HepG2 (cell line): ENCODE data around the gene TRUB1. TPM values are rescaled to one million over a fixed set of nuclear protein-coding genes. Genes with fewer than 3 reads are reported as not detected.

ENCODE experiments used
- ATAC-seq: fragments of 200-7000 bp; cut with Tn5 transposase; 3 replicates; pipeline ENCODE4 v1.9.1; 2020; ENCODE audit warnings: mild to moderate bottlenecking, moderate library complexity
- BruUV-seq: library from RNA; stranded (reverse); fragments of 400-500 nt; replicated peaks from 2 replicates; lab custom pipeline; 2021; lab: Mats Ljungman, UMichigan
- CTCF ChIA-PET: fragments of 300-600 bp; formaldehyde crosslinking; extraction: SDS; loops from one replicate; lab custom pipeline; 2021; ENCODE audit warnings: low total read pairs, inconsistent platforms, low intra/inter-chr PET ratio; lab: Yijun Ruan, JAX
- POLR2A ChIA-PET: fragments of 350-600 bp; sonication (Branson Sonifier 250); formaldehyde crosslinking; loops from one replicate; lab custom pipeline; 2020; ENCODE audit warnings: antibody characterized with exemption, inconsistent platforms; lab: Yijun Ruan, JAX
- DNase-seq: peaks from one replicate; pipeline ENCODE4 v3.0.0-alpha.2; 2015; ENCODE audit warnings: low spot score
- FAIRE-seq: peaks from 3 replicates; lab custom pipeline; 2011; peaks lifted over from hg19 to GRCh38; lab: Jason Lieb, UNC
- H2AFZ ChIP-seq: one replicate; pipeline ENCODE4 v1.6.1; 2011; ENCODE audit warnings: low read length, inconsistent platforms
- H3K27ac ChIP-seq: fragments of 300-600 bp; 3 replicates; pipeline ENCODE4 v1.8.0; 2011; ENCODE audit warnings: mixed run types, mild to moderate bottlenecking, mixed read lengths, low read length, inconsistent platforms; ENCODE audit not compliant: insufficient read depth; ENCODE audit errors: extremely low read length
- H3K27me3 ChIP-seq, 2 experiments: fragments of 200-600 bp in 1 of 2; 2 replicates in 1 of 2; 3 replicates in 1 of 2; pipeline versions ENCODE4 v1.6.0 to v1.8.0; 2011; ENCODE audit warnings: low read length in 2 of 2, mild to moderate bottlenecking in 2 of 2, moderate library complexity in 2 of 2, inconsistent platforms in 1 of 2; ENCODE audit not compliant: insufficient read depth in 2 of 2, control insufficient read depth in 1 of 2
- H3K36me3 ChIP-seq, 2 experiments: fragments of 200-600 bp in 1 of 2; replicated peaks in 1 of 2; 2 replicates in 1 of 2; 3 replicates in 1 of 2; pipeline versions ENCODE4 v1.5.1 to v1.8.0; 2011; ENCODE audit warnings: low read length in 2 of 2, inconsistent platforms in 1 of 2; ENCODE audit not compliant: insufficient read depth in 2 of 2, control insufficient read depth in 1 of 2
- H3K4me1 ChIP-seq: 2 replicates; pipeline ENCODE4 v1.5.1; 2012; ENCODE audit warnings: low read length, inconsistent platforms; ENCODE audit not compliant: insufficient read depth
- H3K4me2 ChIP-seq: 2 replicates; pipeline ENCODE4 v1.6.0; 2011; ENCODE audit warnings: low read depth, low read length, inconsistent platforms
- H3K4me3 ChIP-seq, 3 experiments: fragments of 200-600 bp in 1 of 3; sonication (generic), shearing (Covaris generic) in 1 of 3; replicated peaks in 1 of 3; 2 replicates each; pipeline ENCODE4 v1.5.1; 2011 to 2016; ENCODE audit warnings: low read length in 3 of 3, inconsistent platforms in 2 of 3, low read depth in 2 of 3, mild to moderate bottlenecking in 2 of 3, control low read depth in 1 of 3, mixed read lengths in 1 of 3; ENCODE audit not compliant: insufficient read depth in 1 of 3
- H3K79me2 ChIP-seq: one replicate; pipeline ENCODE4 v1.6.1; 2011; ENCODE audit warnings: low read length, inconsistent platforms; ENCODE audit not compliant: insufficient read depth
- H3K9ac ChIP-seq: 2 replicates; pipeline ENCODE4 v1.6.0; 2011; ENCODE audit warnings: mild to moderate bottlenecking, low read depth, low read length, inconsistent platforms; ENCODE audit not compliant: insufficient read depth
- H3K9me3 ChIP-seq: 2 replicates; pipeline ENCODE4 v1.5.1; 2012; ENCODE audit warnings: mild to moderate bottlenecking, low read length
- H4K20me1 ChIP-seq: 2 replicates; pipeline ENCODE4 v1.6.0; 2011; ENCODE audit warnings: inconsistent platforms, mild to moderate bottlenecking, low read length, moderate library complexity; ENCODE audit not compliant: insufficient read depth
- DMTF1 ChIP-seq: sonication (generic); formaldehyde crosslinking; IDR thresholded peaks from 2 replicates; pipeline ENCODE4 v1.4.0; 2020; ENCODE audit warnings: mild to moderate bottlenecking, missing genetic modification reagents
- HNF1B ChIP-seq: sonication (generic); formaldehyde crosslinking; IDR thresholded peaks from 2 replicates; pipeline ENCODE4 v1.5.1; 2020; ENCODE audit warnings: mild to moderate bottlenecking, moderate library complexity, missing genetic modification reagents
- MAFF ChIP-seq: IDR thresholded peaks from 2 replicates; pipeline ENCODE4 v1.6.1; 2011; ENCODE audit warnings: low read depth, low read length, improper control_type of control experiment
- MAFK ChIP-seq, 2 experiments: IDR thresholded peaks in 1 of 2; conservative IDR thresholded peaks in 1 of 2; 2 replicates each; pipeline ENCODE4 v1.6.1; 2011; ENCODE audit warnings: improper control_type of control experiment in 2 of 2, low read length in 2 of 2
- ZNF343 ChIP-seq: sonication (generic); formaldehyde crosslinking; IDR thresholded peaks from 2 replicates; pipeline ENCODE4 v1.4.0; 2020; ENCODE audit warnings: mild to moderate bottlenecking, missing genetic modification reagents
- ZNF644 ChIP-seq: IDR thresholded peaks from 2 replicates; pipeline ENCODE4 v1.6.1; 2016; ENCODE audit warnings: low read depth
- in situ Hi-C: cut with HindIII; loops from 2 replicates; pipeline ENCODE4 v1.10.0; 2017; ENCODE audit warnings: low pct_unique_long_range_greater_than_20kb; ENCODE audit not compliant: extremely low pct_ligation_motif_present
- intact Hi-C: fragments of 100-400 bp; cut with micrococcal nuclease; formaldehyde crosslinking; loops from one replicate; pipeline ENCODE4 v1.10.0; 2022; ENCODE audit not compliant: unreplicated experiment
- polyA plus RNA-seq, 8 experiments: library from polyadenylated mRNA; depleted of rRNA in 3 of 8; stranded (reverse) in 7 of 8; unstranded in 1 of 8; fragments of >200 nt; fragmentation: Illumina TruSeq in 4 of 8; extraction: Trizol in 4 of 8; gene quantifications; 2 replicates each; pipeline versions ENCODE4 v1.2.1 to v1.2.3, GENCODE V29; 2011 to 2016; ENCODE audit warnings: low read depth in 4 of 8, missing spikeins in 1 of 8, mixed read lengths in 1 of 8; ENCODE audit not compliant: insufficient read depth in 1 of 8
- total RNA-seq, 5 experiments: library from RNA; depleted of rRNA; stranded (reverse); fragments of >200 nt; fragmentation: Illumina TruSeq; extraction: Trizol; gene quantifications; 2 replicates each; pipeline ENCODE4 v1.2.3, GENCODE V29; 2016; ENCODE audit warnings: low read depth in 1 of 5
- TF ChIP-seq, protein P1 (sequence below): sonication (generic); formaldehyde crosslinking; IDR thresholded peaks from 2 replicates; pipeline ENCODE4 v1.4.0; 2020; ENCODE audit warnings: missing genetic modification reagents

Gene TRUB1
- total and polyA plus RNA-seq, 2 of the 13 experiments (the other 11 are each of a cell fraction or from before 2014, with no cell fraction given), result 10.6 to 38.9 TPM

DNA sequence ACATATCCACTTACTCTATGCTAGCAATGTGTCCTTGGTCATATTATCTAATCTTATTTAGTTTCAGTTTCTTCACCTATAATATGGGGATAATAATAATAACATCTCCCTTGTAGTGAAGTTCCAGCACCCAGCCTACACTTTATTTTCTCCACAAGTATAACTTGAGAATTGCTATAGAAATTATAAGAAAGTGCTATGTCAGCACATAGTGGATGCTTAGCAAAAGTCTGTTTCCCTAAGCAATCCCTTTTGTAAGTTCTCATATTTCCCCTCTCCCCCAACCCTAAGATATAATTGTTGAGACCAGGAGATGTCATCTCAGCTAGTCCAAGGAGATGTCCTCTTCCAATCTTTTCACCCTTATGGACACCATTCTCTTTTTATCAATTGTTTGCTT is 5.8 kb upstream of the TRUB1 start:
- H4K20me1 ChIP-seq, result no peaks in the 10 kb centered on the region
- no peak overlapping the region for H3K9ac ChIP-seq
- in situ Hi-C loops (no loop called here), intact Hi-C loops (no loop called here)
- TF ChIP-seq HNF1B, result no peak
- TF ChIP-seq DMTF1 (CRISPR knock-in tag), result no peak
- TF ChIP-seq ZNF343 (CRISPR knock-in tag), result no peak
- TF ChIP-seq ZNF644 (CRISPR knock-in tag), result no peak
- peak; percentile 91 to 97 for TF ChIP-seq MAFK (conservative IDR thresholded peaks at IDR 0.05 in 1 of 2, IDR thresholded peaks at IDR 0.05 in 1 of 2; ENCODE audit: low read length in 2 of 2)
- peak; percentile 95 for TF ChIP-seq MAFF
- TF ChIP-seq, protein P1, sequence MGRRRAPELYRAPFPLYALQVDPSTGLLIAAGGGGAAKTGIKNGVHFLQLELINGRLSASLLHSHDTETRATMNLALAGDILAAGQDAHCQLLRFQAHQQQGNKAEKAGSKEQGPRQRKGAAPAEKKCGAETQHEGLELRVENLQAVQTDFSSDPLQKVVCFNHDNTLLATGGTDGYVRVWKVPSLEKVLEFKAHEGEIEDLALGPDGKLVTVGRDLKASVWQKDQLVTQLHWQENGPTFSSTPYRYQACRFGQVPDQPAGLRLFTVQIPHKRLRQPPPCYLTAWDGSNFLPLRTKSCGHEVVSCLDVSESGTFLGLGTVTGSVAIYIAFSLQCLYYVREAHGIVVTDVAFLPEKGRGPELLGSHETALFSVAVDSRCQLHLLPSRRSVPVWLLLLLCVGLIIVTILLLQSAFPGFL (CRISPR knock-in tag), result no peak
- FAIRE-seq (no peak), ATAC-seq (no peak), DNase-seq (no peak)
- no peaks in the 10 kb centered on the region for H3K36me3 ChIP-seq
- no peak overlapping the region for H3K4me3 ChIP-seq
- ChIA-PET POLR2A (no interaction called here), CTCF (no interaction called here)
- H3K27ac ChIP-seq, result no peak overlapping the region
- H3K79me2 ChIP-seq, result no peaks in the 10 kb centered on the region
- H2AFZ ChIP-seq, result no peak overlapping the region
- peaks cover 0 to 1% of the 10 kb centered on the region in 2 experiments; a peak in 1 of 5 replicates for H3K27me3 ChIP-seq
- BruUV-seq, result no TSS peak
- 0 out of 2 replicates have a peak, but pooled peaks cover 5% of the 10 kb centered on the region for H3K9me3 ChIP-seq
- H3K4me1 ChIP-seq, result peaks cover 7% of the 10 kb centered on the region
- H3K4me2 ChIP-seq, result no peak overlapping the region
